ENCODE measurements around the gene FGF12.

Gene FGF12

DNA sequence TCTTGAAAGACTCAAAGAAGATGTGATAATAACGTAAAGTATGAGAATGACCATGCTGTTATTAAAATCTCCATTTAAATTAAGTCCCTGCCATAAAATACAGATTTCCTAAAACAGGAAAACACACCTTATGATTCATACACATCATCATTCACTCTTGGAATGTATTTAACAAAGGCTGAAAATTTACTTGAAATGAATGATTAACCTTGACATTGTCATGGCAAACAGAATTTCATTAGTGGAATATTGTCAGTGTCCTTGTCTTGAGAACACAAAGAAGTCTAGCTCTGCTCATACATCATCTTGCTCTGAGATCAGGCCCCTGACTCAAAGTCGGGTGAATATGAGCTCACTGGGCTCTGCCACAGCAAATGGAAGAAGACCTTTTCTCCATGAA is 313.9 kb downstream of the FGF12 start:
- DNase-seq (ENCODE audit: low read depth in 2 of 2): no peak

DNA sequence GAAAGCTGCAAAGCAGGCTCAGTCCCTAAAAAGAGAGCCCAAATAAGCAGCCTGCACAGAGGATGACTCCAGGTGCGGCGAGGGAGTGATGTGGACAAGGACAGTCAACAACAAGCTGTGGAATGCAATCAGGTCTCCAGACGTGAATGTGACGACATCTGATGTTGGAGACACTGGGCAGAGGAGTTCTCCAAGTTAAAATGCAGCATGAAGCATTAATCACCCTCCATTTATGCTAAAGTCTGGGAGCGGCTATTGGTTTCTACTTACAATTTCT is 316.7 kb downstream of the FGF12 start:
- DNase-seq (ENCODE audit: low read depth in 2 of 2): no peak

DNA sequence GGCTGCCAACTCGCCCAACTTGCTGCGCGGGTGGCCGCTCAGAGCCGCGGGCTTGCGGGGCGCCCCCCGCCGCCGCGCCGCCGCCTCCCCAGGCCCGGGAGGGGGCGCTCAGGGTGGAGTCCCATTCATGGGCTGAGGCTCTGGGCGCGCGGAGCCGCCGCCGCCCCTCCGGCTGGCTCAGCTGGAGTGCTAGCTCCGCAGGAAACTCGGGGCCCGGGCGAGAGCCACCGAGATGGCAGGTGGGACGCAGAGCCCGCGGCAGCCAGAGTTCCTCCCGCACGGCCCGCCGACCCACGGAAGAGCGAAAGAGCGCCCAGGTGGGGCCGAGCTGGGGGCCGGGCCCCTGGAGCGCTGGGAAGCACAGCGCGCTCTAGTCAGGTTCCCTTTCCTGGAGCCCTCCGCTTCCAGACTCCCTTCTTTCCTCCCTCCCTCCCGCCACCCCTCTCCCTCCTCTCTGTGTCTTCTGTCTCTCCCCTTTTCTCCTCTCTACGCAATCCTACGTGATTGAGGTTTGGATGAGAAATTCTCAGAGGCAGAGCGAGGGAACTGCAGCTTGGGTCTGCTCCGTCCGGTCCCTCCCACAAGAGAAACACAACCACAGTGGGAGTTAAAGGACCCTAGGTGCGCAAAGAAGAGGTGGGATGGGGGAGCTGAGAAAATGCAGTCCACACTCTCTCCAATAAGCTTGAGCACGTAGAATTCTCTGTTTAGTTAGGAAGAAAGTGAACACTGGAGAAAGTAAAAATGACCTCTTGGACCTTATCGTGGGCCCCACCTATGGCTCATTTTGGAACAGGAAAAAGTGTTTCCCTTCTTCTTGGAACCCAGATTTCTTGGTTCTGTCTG is 317.3 kb downstream of the FGF12 start:
- no peak for DNase-seq (ENCODE audit: low read depth in 2 of 2)

DNA sequence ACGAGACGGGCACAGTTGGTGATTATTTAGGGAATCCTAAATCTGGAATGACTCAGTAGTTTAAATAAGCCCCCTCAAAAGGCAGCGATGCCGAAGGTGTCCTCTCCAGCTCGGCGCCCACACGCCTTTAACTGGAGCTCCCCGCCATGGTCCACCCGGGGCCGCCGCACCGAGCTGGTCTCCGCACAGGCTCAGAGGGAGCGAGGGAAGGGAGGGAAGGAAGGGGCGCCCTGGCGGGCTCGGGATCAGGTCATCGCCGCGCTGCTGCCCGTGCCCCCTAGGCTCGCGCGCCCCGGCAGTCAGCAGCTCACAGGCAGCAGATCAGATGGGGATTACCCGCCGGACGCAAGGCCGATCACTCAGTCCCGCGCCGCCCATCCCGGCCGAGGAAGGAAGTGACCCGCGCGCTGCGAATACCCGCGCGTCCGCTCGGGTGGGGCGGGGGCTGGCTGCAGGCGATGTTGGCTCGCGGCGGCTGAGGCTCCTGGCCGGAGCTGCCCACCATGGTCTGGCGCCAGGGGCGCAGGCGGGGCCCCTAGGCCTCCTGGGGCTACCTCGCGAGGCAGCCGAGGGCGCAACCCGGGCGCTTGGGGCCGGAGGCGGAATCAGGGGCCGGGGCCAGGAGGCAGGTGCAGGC is 318.0 kb downstream of the FGF12 start:
- no peak for DNase-seq (ENCODE audit: low read depth in 2 of 2)

DNA sequence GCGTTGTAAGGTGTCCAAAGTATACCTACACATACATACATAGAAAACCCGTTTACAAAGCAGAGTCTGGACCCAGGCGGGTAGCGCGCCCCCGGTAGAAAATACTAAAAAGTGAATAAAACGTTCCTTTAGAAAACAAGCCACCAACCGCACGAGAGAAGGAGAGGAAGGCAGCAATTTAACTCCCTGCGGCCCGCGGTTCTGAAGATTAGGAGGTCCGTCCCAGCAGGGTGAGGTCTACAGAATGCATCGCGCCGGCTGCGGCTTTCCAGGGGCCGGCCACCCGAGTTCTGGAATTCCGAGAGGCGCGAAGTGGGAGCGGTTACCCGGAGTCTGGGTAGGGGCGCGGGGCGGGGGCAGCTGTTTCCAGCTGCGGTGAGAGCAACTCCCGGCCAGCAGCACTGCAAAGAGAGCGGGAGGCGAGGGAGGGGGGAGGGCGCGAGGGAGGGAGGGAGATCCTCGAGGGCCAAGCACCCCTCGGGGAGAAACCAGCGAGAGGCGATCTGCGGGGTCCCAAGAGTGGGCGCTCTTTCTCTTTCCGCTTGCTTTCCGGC is 318.6 kb downstream of the FGF12 start:
- no peak for DNase-seq (ENCODE audit: low read depth in 2 of 2)

DNA sequence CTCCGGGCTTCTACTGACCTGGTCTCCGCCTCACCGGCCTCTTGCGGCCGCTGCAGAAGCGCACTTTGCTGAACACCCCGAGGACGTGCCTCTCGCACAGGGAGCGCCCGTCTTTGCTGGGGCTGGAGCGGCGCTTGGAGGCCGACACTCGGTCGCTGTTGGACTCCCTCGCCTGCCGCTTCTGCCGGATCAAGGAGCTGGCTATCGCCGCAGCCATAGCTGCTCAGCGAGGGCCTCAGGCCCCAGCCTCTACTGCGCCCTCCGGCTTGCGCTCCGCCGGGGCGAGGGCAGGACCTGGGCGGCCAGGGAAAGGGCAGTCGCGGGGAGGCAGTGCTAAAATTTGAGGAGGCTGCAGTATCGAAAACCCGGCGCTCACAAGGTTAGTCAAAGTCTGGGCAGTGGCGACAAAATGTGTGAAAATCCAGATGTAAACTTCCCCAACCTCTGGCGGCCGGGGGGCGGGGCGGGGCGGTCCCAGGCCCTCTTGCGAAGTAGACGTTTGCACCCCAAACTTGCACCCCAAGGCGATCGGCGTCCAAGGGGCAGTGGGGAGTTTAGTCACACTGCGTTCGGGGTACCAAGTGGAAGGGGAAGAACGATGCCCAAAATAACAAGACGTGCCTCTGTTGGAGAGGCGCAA is 319.2 kb downstream of the FGF12 start:
- no peak for DNase-seq (ENCODE audit: low read depth in 2 of 2)

DNA sequence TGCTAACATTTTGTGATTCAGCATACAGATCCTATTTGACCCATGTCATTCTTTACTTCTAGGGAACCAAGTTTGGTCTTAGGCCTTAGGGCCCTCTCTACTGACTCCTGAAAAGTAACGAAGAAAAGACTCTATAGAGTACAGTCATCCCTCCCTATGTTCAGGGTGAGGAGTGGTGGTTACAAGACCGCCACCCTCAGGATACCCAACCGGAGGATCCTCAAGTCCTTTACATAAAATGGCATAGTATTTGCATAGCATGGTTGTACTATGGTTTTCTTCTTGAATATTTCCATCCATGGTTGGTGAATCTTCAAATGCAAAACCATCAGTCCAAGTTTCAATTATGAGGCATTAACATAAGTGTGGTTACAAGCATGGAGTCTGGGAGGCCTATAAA is 327.6 kb downstream of the FGF12 start:
- DNase-seq (ENCODE audit: low read depth in 2 of 2): no peak

DNA sequence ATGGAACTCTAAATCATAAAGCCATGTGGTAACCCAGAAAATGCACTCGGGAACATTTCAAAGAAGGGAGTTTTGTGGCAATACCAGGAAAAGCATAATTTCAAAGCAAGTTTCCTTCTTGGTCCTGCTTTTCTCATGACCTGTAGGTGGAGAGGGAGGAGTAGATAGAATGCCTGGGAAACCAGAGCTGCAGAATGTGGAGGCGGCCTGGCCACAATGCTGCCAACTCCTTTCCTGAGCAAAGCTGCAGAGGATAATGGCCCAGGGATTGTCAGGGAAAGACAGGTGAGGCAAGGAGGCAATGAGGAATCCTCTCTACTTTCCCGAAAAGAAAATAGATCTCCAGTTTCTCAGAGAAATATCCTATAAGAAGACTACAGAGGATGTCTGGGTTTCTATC is 330.3 kb downstream of the FGF12 start:
- no peak for DNase-seq (ENCODE audit: low read depth in 2 of 2)

DNA sequence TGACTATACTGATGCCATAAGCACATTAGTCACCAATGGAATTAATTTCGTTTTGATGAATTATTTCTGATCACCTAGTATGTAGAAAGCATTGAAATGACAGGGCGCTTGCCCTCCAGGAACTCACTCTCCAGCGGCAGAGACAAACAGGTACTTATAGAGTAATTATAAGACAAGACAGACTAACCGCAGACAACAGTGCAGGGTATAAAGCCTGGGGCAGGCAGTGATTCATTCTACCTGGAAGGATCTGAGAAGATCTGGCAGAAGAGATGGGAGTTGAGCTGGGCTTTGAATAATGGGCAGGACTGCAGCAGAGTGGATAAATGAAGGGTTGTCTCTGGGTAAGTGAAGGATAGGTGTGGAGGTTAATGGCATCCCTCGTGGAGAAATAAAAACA is 331.8 kb downstream of the FGF12 start:
- DNase-seq (ENCODE audit: low read depth in 2 of 2): no peak

DNA sequence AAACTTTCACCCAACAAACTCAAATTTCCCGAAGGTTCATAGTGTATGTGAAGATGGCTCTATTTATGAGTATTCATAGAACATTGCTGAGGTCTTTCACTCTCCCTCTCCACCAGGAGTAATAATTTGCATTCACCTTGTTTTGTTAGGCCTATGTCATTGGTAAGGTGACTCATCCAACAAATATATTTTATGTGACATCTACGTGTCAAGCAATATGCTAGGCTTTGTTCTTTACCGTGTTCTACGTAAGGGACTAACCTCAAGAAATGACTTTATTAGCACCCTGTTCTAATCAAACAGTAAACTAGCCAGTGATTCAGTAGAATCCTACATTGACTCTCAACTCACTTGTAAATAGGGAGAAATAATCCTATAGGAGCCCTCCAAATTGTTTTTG is 334.4 kb downstream of the FGF12 start:
- DNase-seq (ENCODE audit: low read depth in 2 of 2): no peak

DNA sequence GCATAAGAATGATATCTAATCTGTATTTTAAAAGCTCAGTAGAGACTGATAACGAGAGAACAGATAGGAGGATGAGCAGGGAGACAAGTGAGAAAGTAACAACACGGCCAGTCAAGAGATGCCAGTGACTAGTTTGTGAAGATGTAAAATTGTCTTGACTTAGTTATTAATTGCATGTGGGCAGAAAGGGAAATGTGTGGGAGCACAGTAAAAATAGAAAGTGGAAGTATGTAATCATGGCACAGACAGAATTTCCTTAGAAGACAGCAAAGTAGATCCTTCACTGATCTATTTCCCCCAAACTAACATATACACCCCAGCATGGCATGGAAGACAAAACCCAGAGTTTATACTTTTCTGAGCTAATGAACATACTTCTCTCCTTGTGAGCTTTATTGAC is 344.5 kb downstream of the FGF12 start:
- no peak for DNase-seq (ENCODE audit: low read depth in 2 of 2)

DNA sequence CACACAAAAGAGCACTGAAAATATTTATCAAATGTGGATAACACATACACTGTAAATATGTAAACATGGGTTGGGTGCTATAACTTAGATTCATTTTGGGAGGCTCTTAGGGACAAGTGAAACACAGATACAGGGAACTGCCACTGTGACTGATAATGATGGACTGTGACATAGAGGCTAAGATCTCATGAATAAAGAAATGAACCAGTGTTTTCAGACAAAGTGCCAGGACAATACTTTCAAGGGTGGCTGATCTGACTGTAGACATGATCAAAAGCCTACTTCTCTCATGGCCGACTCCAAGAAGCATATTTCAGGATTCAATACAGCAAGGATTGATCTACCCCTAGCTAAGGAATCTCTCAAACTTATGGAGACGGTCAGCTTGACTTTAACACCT is 353.8 kb downstream of the FGF12 start:
- DNase-seq (ENCODE audit: low read depth in 2 of 2): no peak

DNA sequence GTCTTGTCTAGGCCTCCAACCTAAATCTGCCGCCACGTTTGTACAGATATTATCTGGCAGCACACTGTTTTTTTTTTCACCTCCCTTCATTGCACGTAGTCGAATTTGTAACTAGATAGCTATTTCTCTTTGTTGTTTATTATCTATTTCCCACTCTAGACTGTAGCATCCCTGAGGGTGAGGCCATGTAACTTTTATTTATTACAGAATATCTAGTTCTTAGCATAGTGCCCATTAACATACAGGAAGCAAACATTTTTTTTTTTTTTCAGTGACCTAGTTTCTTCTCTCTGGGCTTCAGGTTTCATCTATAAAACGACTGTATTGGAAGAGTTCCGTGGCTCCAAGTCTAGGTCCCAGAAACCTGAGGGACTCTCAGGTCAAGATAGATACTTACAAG is 354.3 kb downstream of the FGF12 start:
- no peak for DNase-seq (ENCODE audit: low read depth in 2 of 2)

DNA sequence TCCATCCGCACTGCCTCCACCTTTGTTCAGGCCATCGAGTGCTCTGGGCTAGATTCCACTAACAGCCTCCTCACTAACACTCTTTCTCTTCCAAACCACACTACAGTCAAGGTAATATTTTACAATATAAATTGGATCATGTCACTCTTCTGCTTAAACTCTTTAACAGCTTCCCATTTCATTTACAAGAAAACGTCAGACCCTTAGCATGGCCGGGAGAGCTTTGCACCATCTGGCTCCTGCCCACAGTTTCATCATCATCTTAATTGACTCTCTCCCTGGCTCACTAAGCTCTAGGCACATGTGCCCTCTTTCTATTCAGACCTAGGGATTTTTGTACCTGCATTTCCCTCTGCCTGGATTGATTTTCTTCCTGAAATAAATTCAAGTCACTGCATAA is 354.7 kb downstream of the FGF12 start:
- no peak for DNase-seq (ENCODE audit: low read depth in 2 of 2)

DNA sequence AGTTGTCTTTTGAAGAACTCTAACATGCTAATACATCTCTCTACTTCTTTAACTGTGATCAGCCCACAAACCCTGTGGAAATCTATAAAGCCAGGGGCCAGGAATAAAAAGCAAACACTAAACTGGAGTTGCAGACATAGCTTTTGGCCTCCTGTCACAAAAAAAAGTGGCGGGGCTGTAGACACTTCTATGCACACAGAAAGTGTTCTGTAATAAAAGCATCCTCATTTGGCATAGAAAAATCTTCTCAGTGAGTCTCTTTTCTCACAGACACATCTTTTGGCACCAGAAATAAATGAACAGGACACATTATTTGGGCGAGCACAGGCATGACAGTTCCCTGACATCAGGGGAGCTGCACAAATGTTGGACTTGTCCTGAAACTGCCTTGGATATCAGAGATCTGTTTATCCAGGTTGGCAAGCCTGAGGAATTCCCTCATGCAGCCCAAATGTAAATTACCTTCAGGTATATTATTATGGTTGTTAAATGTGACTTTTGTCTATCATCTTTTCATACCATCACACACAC is 355.4 kb downstream of the FGF12 start:
- no peak for DNase-seq (ENCODE audit: low read depth in 2 of 2)

DNA sequence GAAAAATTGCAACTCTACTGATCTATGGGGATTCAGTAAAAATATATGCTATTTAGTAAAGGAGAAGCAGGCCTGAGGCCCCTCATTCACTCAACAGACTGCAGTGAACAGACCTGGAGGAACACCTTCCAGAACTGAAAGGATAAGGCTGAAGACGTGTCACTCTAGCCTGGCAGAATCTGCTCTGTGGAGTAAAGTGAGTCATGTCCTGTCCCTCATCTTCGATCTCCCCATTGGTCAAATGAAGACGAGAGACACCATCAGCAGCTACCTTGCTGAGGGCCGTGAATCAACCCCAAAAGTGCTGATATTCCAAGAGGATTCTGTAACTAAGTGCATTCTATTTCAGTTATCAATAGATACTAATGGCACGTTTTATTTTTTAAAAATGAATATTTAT is 359.7 kb downstream of the FGF12 start:
- DNase-seq (ENCODE audit: low read depth in 2 of 2): no peak

DNA sequence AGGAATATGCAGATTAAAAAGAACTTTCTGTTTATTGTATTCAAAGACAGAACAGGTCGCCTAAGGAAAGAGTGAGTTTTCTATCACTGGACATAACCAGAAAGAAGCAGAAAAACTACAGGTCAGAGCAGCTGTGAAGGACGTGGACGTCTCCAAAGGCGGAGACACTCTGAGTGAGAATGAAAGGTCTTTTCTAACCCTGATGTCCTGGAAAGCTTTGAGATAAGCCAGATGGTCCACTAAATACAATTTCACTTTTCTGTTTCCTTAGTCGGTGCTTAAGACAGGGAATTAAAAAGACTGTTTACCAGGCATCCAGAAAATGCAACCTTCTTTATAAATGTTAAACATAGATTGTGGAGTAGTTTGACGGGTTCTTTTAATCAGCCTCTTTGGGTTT is 360.4 kb downstream of the FGF12 start:
- DNase-seq (ENCODE audit: low read depth in 2 of 2): no peak

DNA sequence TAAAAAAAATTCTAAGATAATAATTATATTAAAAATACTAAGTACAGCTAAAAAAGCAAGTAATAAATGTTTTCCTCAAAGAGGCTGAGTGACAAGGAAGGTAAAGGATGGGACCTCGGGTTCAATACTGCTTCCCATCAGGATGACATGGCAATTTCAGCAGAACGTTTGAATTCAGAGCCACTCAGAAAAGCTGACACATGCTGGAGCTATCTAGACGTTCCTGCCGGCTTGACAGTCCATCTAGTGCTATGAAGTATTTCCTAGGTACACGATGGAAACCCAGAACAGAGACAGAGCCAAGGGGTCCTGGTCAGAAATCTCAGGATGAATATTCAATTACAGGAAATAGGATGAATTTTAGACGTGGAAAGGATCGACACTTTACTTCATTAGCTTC is 361.8 kb downstream of the FGF12 start:
- no peak for DNase-seq (ENCODE audit: low read depth in 2 of 2)

DNA sequence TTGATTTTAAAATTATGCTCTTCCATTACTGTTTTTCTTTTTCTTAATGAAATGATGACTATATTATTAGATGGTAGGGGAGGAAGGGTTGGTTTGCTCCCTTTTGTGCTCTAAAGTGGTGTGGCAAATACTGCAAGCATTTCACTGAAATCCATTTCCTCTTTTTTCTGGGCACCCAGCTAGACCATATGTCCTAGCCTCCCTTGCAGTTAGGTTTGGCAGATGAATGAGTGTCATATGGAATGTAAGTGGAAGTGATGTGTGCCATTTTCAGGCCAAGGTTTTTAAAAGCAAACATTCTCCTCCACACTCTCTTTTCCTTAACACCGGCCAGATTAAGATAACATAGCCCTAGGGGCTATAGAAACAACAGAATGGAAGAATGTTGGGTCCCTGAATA is 363.0 kb downstream of the FGF12 start:
- no peak for DNase-seq (ENCODE audit: low read depth in 2 of 2)

DNA sequence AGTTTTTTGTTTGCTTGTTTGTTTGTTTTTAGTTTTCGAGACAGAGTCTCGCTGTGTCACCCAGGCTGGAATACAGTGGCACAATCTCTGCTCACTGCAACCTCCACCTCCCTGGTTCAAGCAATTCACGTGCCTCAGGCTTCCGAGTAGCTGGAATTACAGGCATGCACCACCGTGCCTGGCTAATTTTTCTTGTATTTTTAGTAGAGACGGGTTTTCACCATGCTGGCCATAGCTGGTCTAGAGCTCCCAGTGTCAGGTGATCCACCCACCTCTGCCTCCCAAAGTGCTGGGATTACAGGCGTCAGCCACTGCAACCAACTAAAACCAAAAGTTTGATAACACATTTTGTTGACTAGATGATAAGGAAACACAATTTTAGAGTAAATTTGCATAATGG is 372.7 kb downstream of the FGF12 start:
- no peak for DNase-seq (ENCODE audit: low read depth in 2 of 2)

DNA sequence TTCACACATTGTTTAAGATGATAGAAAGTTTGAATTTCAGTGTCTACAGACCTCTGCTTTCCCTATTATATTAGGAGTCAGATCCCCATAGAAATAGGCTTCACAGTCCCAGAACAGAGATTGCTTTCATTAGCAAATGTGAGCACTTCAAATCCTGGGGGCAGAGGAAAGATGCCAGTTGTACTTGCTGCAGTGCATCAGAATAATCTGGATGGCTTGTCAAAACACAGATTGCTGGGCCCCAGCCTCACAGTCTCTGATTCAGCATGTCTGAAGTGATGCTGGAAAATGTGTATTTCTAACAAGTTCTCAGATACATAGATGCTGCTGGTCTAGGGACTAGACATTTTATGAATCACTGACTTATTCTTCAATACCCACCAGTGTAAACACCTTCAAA is 375.2 kb downstream of the FGF12 start:
- no peak for DNase-seq (ENCODE audit: low read depth in 2 of 2)

DNA sequence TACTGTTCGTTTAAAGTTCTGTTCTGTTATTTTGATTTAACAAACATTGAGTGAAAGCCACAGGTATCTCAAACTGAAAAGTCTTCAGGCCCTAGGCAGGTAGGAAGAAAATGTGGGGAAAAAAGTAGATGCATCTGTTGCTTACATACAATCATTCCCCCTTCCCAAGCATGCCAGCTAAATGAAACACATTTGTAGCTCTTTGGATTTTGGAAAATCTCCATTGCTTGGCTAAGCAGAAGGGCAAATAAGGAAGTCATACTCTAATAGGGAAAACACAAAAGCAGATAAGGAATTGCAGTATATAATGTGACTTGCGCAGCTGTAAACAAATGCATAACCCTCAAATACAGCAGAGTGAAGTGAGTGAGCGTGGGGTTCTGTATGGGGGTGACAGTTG is 375.9 kb downstream of the FGF12 start:
- DNase-seq (ENCODE audit: low read depth in 2 of 2): no peak

DNA sequence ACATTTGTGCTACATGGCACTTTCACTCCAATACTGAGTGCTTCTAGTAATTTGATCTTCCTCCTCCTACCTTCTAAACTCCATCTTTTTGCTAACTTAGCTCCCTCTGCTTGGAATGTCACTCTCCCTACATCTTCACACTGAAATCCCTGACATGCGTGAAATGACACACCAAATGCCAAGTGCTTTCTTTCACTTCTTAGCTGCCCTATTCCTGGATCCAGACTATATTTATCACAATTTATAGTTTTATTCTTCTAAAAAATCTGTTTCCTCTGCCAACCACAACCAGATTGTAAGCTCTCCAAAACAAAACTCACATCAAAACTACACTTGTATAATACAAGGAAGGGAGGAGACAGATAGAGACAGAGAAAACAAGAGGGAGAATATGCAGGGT is 387.3 kb downstream of the FGF12 start:
- no peak for DNase-seq (ENCODE audit: low read depth in 2 of 2)
